GM12878 (cell line): ENCODE data around the gene C1orf21. TPM values are rescaled to one million over a fixed set of nuclear protein-coding genes. Genes with fewer than 3 reads are reported as not detected.

Experiments used
- ATAC-seq: fragments of 200-7000 bp; cut with Tn5 transposase; 3 replicates; pipeline ENCODE4 v1.9.1; 2020; ENCODE audit warnings: mild to moderate bottlenecking, moderate library complexity
- BruUV-seq: library from RNA; stranded (reverse); fragments of 400-500 nt; replicated peaks from 2 replicates; lab custom pipeline; 2021; lab: Mats Ljungman, UMichigan
- CTCF ChIA-PET: fragments of 300-600 bp; sonication (Branson Sonifier 250); formaldehyde crosslinking; extraction: SDS; loops from one replicate; lab custom pipeline; 2021; ENCODE audit warnings: inconsistent platforms; lab: Yijun Ruan, JAX
- POLR2A ChIA-PET: fragments of 350-600 bp; formaldehyde crosslinking; extraction: SDS; loops from one replicate; lab custom pipeline; 2021; ENCODE audit warnings: inconsistent platforms; lab: Charles Lee
- RAD21 ChIA-PET: fragments of 300-600 bp; sonication (Branson Sonifier 250); formaldehyde crosslinking; loops from one replicate; lab custom pipeline; 2023; ENCODE audit warnings: antibody characterized with exemption; ENCODE audit not compliant: unreplicated experiment; lab: Charles Lee
- SMC1A ChIA-PET: fragments of 300-600 bp; sonication (Branson Sonifier 250); formaldehyde crosslinking; loops from one replicate; lab custom pipeline; 2023; ENCODE audit not compliant: unreplicated experiment, uncharacterized antibody; lab: Charles Lee
- DNase-seq: peaks from one replicate; pipeline ENCODE4 v3.0.0-alpha.2; 2011; ENCODE audit warnings: low read depth, low spot score
- FAIRE-seq: peaks from 3 replicates; lab custom pipeline; 2011; peaks lifted over from hg19 to GRCh38; lab: Jason Lieb, UNC
- H2AFZ ChIP-seq: 2 replicates; pipeline ENCODE4 v1.6.0; 2011; ENCODE audit warnings: low read depth, low read length, control low read depth; ENCODE audit not compliant: control insufficient read depth
- H3K27ac ChIP-seq: 2 replicates; pipeline ENCODE4 v1.5.1; 2011; ENCODE audit warnings: control low read depth; ENCODE audit not compliant: control insufficient read depth, insufficient read depth
- H3K27me3 ChIP-seq, 2 experiments: replicated peaks in 1 of 2; 2 replicates each; pipeline versions ENCODE4 v1.6.0 to v1.6.1; 2011; ENCODE audit warnings: low read length in 1 of 2; ENCODE audit not compliant: control insufficient read depth in 2 of 2, insufficient read depth in 2 of 2
- H3K36me3 ChIP-seq, 2 experiments: 2 replicates each; pipeline ENCODE4 v1.5.1; 2011; ENCODE audit warnings: low read length in 1 of 2; ENCODE audit not compliant: control insufficient read depth in 2 of 2, insufficient read depth in 2 of 2
- H3K4me1 ChIP-seq: 2 replicates; pipeline ENCODE4 v1.6.1; 2011; ENCODE audit warnings: mild to moderate bottlenecking, low read length, moderate library complexity, mixed read lengths; ENCODE audit not compliant: control insufficient read depth, insufficient read depth
- H3K4me2 ChIP-seq: 2 replicates; pipeline ENCODE4 v1.6.0; 2011; ENCODE audit warnings: control low read depth; ENCODE audit not compliant: control insufficient read depth, insufficient read depth
- H3K4me3 ChIP-seq: fragments of 200-600 bp; sonication (generic); 2 replicates; pipeline ENCODE4 v1.5.1; 2016
- H3K79me2 ChIP-seq: 2 replicates; pipeline ENCODE4 v1.6.0; 2011; ENCODE audit warnings: low read length; ENCODE audit not compliant: control insufficient read depth, insufficient read depth
- H3K9ac ChIP-seq: 2 replicates; pipeline ENCODE4 v1.8.0; 2011; ENCODE audit warnings: low read length, control low read depth, mixed read lengths; ENCODE audit not compliant: control insufficient read depth, insufficient read depth
- H3K9me3 ChIP-seq: replicated peaks from 3 replicates; pipeline ENCODE4 v1.5.1; 2011; ENCODE audit warnings: mild to moderate bottlenecking, low read length; ENCODE audit not compliant: control insufficient read depth, insufficient read depth
- H4K20me1 ChIP-seq: 2 replicates; pipeline ENCODE4 v1.6.0; 2011; ENCODE audit not compliant: control insufficient read depth, insufficient read depth
- CBX3 ChIP-seq: fragments of 200-600 bp; sonication (generic); IDR thresholded peaks from 2 replicates; pipeline ENCODE4 v1.6.1; 2016; ENCODE audit warnings: low read depth, borderline replicate concordance
- ELK1 ChIP-seq: IDR thresholded peaks from 2 replicates; pipeline ENCODE4 v1.6.1; 2012; ENCODE audit warnings: low read depth, low read length, improper control_type of control experiment
- HDAC6 ChIP-seq: fragments of 200-600 bp; sonication (generic); IDR thresholded peaks from one replicate; pipeline ENCODE4 v1.8.0; 2017; ENCODE audit warnings: antibody characterized with exemption; ENCODE audit not compliant: unreplicated experiment
- IRF3 ChIP-seq: fragments of 450-650 bp; IDR thresholded peaks from 2 replicates; pipeline ENCODE4 v1.6.1; 2014; ENCODE audit warnings: mild to moderate bottlenecking
- LARP7 ChIP-seq: fragments of 450-650 bp; IDR thresholded peaks from 2 replicates; pipeline ENCODE4 v1.6.1; 2017; ENCODE audit warnings: mild to moderate bottlenecking
- MXI1 ChIP-seq: fragments of 150-350 bp; IDR thresholded peaks from 2 replicates; pipeline ENCODE4 v1.6.1; 2011; ENCODE audit warnings: low read depth, mild to moderate bottlenecking, inconsistent platforms, low read length, improper control_type of control experiment
- MYB ChIP-seq: fragments of 150-350 bp; IDR thresholded peaks from 2 replicates; pipeline ENCODE4 v1.6.1; 2014; ENCODE audit warnings: mild to moderate bottlenecking, low read depth, low read length, borderline replicate concordance
- NRF1 ChIP-seq: conservative IDR thresholded peaks from 2 replicates; pipeline ENCODE4 v1.6.1; 2011; ENCODE audit warnings: mild to moderate bottlenecking, low read depth, low read length, improper control_type of control experiment
- PML ChIP-seq: IDR thresholded peaks from 2 replicates; pipeline ENCODE4 v1.6.1; 2012; ENCODE audit warnings: low read length, inconsistent platforms
- POU2F2 ChIP-seq: IDR thresholded peaks from 3 replicates; pipeline ENCODE4 v1.6.1; 2011; ENCODE audit warnings: low read depth, mild to moderate bottlenecking, low read length, borderline replicate concordance
- REST ChIP-seq: IDR thresholded peaks from 2 replicates; pipeline ENCODE4 v1.6.1; 2012; ENCODE audit warnings: mild to moderate bottlenecking, low read depth, low read length
- SMARCA5 ChIP-seq: fragments of 450-650 bp; IDR thresholded peaks from 2 replicates; pipeline ENCODE4 v1.6.1; 2017; ENCODE audit warnings: mild to moderate bottlenecking
- SP1 ChIP-seq: IDR thresholded peaks from one replicate; pipeline ENCODE4 v1.6.1; 2011; ENCODE audit warnings: low read depth, low read length
- STAT1 ChIP-seq: fragments of 450-650 bp; conservative IDR thresholded peaks from 2 replicates; pipeline ENCODE4 v1.6.1; 2014; ENCODE audit warnings: antibody characterized with exemption, mild to moderate bottlenecking
- ZBED1 ChIP-seq: IDR thresholded peaks from 2 replicates; pipeline ENCODE4 v1.6.1; 2016; ENCODE audit warnings: borderline replicate concordance
- ZNF274 ChIP-seq: IDR thresholded peaks from one replicate; pipeline ENCODE4 v1.8.0; 2011; ENCODE audit not compliant: insufficient read length, insufficient read depth
- WGBS: methylation state at CpG from one replicate; pipeline ENCODE4 v1.1.6; 2016; ENCODE audit warnings: low lambda C conversion rate; ENCODE audit not compliant: insufficient replicate concordance, insufficient coverage; ENCODE audit errors: missing lambda C conversion rate; 5-methylcytosine and 5-hydroxymethylcytosine counted together
- in situ Hi-C: fragments of 300-500 bp; cut with MboI; formaldehyde crosslinking; loops from 9 replicates; pipeline ENCODE4 v1.14.3; 2018; ENCODE audit warnings: mixed read lengths
- intact Hi-C: fragments of 100-400 bp; cut with micrococcal nuclease; formaldehyde crosslinking; loops from one replicate; pipeline ENCODE4 v1.14.2; 2022; ENCODE audit not compliant: unreplicated experiment
- polyA plus RNA-seq, 11 experiments: library from polyadenylated mRNA; depleted of rRNA in 4 of 11; unstranded in 6 of 11; stranded (reverse) in 5 of 11; fragments of >200 nt; fragmentation: Nextera tagmentation in 4 of 11; fragmentation: Illumina TruSeq in 1 of 11; extraction: Ambion mirVana in 4 of 11; extraction: Trizol in 1 of 11; gene quantifications; 1 replicate in 1 of 11; 2 replicates in 10 of 11; pipeline versions ENCODE4 v1.2.1 to v1.2.3, GENCODE V29; 2011 to 2016; ENCODE audit warnings: inconsistent platforms in 2 of 11, missing spikeins in 2 of 11, low read depth in 1 of 11
- total RNA-seq, 4 experiments: library from RNA; depleted of rRNA in 3 of 4; stranded (reverse); fragments of >200 nt in 3 of 4; fragmentation: Illumina TruSeq in 1 of 4; extraction: Trizol in 1 of 4; gene quantifications; 2 replicates each; pipeline versions ENCODE4 v1.2.1 to v1.2.3, GENCODE V29; 2013 to 2021
- TF ChIP-seq, protein P1 (sequence below): IDR thresholded peaks from 2 replicates; pipeline ENCODE4 v1.6.1; 2011; ENCODE audit warnings: borderline replicate concordance, low read depth, mild to moderate bottlenecking, moderate library complexity, low read length; ENCODE audit not compliant: insufficient read depth, poor library complexity, severe bottlenecking
- TF ChIP-seq, protein P2 (sequence below): IDR thresholded peaks from 2 replicates; pipeline ENCODE4 v1.6.1; 2011; ENCODE audit warnings: low read depth, low read length, improper control_type of control experiment, borderline replicate concordance

Gene C1orf21
- total and polyA plus RNA-seq, 10 of the 15 experiments (the other 5 are each of a cell fraction or from before 2014, with no cell fraction given): 0.03 to 1.6 (median 0.17) TPM; not detected in 3

DNA sequence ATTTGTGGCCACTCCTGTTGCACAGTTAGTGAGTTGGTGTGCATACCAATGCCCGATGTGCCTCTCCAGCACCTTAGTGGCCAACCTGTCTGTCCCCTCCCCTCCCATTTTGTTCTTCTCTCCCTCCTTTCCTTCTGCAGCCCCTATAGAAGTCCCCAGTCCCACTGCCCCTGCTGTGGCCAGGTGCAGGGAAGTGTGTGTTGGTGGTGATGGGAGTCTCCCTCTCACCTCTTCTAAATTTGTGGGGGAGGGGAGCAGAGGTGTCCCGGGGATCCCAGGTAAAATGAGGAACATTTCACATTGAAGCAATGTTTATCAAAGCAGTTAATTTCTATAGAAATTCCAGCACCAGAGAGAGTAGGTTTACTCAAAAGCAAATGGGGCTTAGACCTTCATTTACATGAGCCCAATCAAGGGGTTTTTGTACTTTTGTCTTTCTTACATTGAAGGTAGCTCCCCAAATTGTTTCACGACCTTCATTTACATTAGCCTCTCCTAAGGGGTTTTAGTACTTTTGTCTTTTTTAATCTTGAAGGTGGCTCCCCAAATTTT lies 3.0 kb upstream of the C1orf21 start:
- no TSS peak for BruUV-seq
- Histone ChIP-seq H4K20me1 (no peaks in the 10 kb centered on the region), H3K4me2 (no peak overlapping the region), H3K27ac (no peak overlapping the region), H3K27me3 (peaks cover 4 to 10% of the 10 kb centered on the region in 2 experiments), H3K9me3 (no peaks in the 10 kb centered on the region), H3K36me3 (no peaks in the 10 kb centered on the region)
- FAIRE-seq (no peak), DNase-seq (no peak)
- ChIA-PET SMC1A (no interaction called here), CTCF (interaction anchor here (1.6 kb wide), 1 partner anchor 280 kb away, joined by 5 read pairs; no protein-coding TSS in a partner anchor)
- no peak for TF ChIP-seq ZNF274
- TF ChIP-seq MXI1: no peak
- no peak for TF ChIP-seq STAT1
- no peak for TF ChIP-seq MYB
- TF ChIP-seq SMARCA5: no peak
- no peak for TF ChIP-seq NRF1
- TF ChIP-seq, protein P1, sequence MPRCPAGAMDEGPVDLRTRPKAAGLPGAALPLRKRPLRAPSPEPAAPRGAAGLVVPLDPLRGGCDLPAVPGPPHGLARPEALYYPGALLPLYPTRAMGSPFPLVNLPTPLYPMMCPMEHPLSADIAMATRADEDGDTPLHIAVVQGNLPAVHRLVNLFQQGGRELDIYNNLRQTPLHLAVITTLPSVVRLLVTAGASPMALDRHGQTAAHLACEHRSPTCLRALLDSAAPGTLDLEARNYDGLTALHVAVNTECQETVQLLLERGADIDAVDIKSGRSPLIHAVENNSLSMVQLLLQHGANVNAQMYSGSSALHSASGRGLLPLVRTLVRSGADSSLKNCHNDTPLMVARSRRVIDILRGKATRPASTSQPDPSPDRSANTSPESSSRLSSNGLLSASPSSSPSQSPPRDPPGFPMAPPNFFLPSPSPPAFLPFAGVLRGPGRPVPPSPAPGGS: no peak
- TF ChIP-seq POU2F2: no peak
- TF ChIP-seq CBX3: no peak
- TF ChIP-seq REST: no peak
- TF ChIP-seq IRF3: no peak
- TF ChIP-seq HDAC6: no peak
- TF ChIP-seq PML: no peak
- TF ChIP-seq LARP7: no peak
- TF ChIP-seq, protein P2, sequence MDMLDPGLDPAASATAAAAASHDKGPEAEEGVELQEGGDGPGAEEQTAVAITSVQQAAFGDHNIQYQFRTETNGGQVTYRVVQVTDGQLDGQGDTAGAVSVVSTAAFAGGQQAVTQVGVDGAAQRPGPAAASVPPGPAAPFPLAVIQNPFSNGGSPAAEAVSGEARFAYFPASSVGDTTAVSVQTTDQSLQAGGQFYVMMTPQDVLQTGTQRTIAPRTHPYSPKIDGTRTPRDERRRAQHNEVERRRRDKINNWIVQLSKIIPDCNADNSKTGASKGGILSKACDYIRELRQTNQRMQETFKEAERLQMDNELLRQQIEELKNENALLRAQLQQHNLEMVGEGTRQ: no peak
- no peak for TF ChIP-seq ELK1
- TF ChIP-seq SP1: no peak
- TF ChIP-seq ZBED1: no peak
- TF ChIP-seq, all 136 proteins: peak for 0
- in situ Hi-C loops (no loop called here), intact Hi-C loops (no loop called here)
- no peak for ATAC-seq
- RAD21 ChIA-PET: no interaction called here
- Histone ChIP-seq H2AFZ (no peak overlapping the region), H3K79me2 (no peaks in the 10 kb centered on the region), H3K4me1 (no peaks in the 10 kb centered on the region; the same call in 1 of the 2 replicates), H3K4me3 (no peak overlapping the region), H3K9ac (no peak overlapping the region)
- POLR2A ChIA-PET: no interaction called here
- 44% methylated on average over 3 of the region's 3 CpGs for WGBS
